H1 (cell line): ENCODE measurements around the gene EXD3. TPM values are rescaled to one million over a fixed set of nuclear protein-coding genes. Genes with fewer than 3 reads are reported as not detected.

ENCODE experiments used
- GABPA ChIP-seq: IDR thresholded peaks from 2 replicates; pipeline ENCODE4 v1.6.1; 2011; ENCODE audit warnings: mild to moderate bottlenecking, low read length, moderate library complexity, borderline replicate concordance; ENCODE audit not compliant: insufficient read depth
- POU5F1 ChIP-seq: IDR thresholded peaks from 2 replicates; pipeline ENCODE4 v1.6.1; 2011; ENCODE audit warnings: low read depth, mild to moderate bottlenecking, low read length, moderate library complexity
- SIX5 ChIP-seq: IDR thresholded peaks from 2 replicates; pipeline ENCODE4 v1.6.1; 2011; ENCODE audit warnings: mild to moderate bottlenecking, low read depth, low read length
- SRF ChIP-seq: IDR thresholded peaks from 2 replicates; pipeline ENCODE4 v1.6.1; 2011; ENCODE audit warnings: mild to moderate bottlenecking, low read depth, low read length, moderate library complexity
- TCF12 ChIP-seq: IDR thresholded peaks from 2 replicates; pipeline ENCODE4 v1.6.1; 2011; ENCODE audit warnings: low read depth, mild to moderate bottlenecking, low read length
- YY1 ChIP-seq: IDR thresholded peaks from 2 replicates; pipeline ENCODE4 v1.6.1; 2011; ENCODE audit warnings: low read depth, mild to moderate bottlenecking, low read length
- polyA plus RNA-seq, 7 experiments: library from polyadenylated mRNA; depleted of rRNA in 3 of 7; stranded (reverse) in 5 of 7; unstranded in 2 of 7; fragments of >200 nt in 5 of 7; fragments of 200-250 nt in 2 of 7; gene quantifications; 1 replicate in 5 of 7; 2 replicates in 1 of 7; 4 replicates in 1 of 7; pipeline versions ENCODE4 v1.2.1 to v1.2.3, GENCODE V29; 2011 to 2013; ENCODE audit warnings: missing spikeins in 2 of 7, mixed read lengths in 2 of 7
- total RNA-seq: library from RNA; stranded (reverse); fragmentation: NEBNext Ultra II Directional; extraction: Animal tissue kit (Norgen Biotek cat#: 25700); gene quantifications from 2 replicates; pipeline ENCODE4 v1.2.1, GENCODE V29; 2021
- TF ChIP-seq, protein P1 (sequence below): fragments of 300-600 bp; sonication (generic); IDR thresholded peaks from 2 replicates; pipeline ENCODE4 v1.7.1; 2012; ENCODE audit warnings: low read length, moderate library complexity, mild to moderate bottlenecking, inconsistent platforms; ENCODE audit not compliant: insufficient replicate concordance
- TF ChIP-seq, protein P2 (sequence below): IDR thresholded peaks from 2 replicates; pipeline ENCODE4 v1.6.1; 2012; ENCODE audit warnings: inconsistent platforms

EXD3 gene
- total and polyA plus RNA-seq, 2 of the 8 experiments (the other 6 are each of a cell fraction or from before 2014, with no cell fraction given): 7.2 to 9.4 TPM

GRCh38 chr9:137330689-137331088 is 92.3 kb downstream of the EXD3 start (continued):
- TF ChIP-seq, protein P1, sequence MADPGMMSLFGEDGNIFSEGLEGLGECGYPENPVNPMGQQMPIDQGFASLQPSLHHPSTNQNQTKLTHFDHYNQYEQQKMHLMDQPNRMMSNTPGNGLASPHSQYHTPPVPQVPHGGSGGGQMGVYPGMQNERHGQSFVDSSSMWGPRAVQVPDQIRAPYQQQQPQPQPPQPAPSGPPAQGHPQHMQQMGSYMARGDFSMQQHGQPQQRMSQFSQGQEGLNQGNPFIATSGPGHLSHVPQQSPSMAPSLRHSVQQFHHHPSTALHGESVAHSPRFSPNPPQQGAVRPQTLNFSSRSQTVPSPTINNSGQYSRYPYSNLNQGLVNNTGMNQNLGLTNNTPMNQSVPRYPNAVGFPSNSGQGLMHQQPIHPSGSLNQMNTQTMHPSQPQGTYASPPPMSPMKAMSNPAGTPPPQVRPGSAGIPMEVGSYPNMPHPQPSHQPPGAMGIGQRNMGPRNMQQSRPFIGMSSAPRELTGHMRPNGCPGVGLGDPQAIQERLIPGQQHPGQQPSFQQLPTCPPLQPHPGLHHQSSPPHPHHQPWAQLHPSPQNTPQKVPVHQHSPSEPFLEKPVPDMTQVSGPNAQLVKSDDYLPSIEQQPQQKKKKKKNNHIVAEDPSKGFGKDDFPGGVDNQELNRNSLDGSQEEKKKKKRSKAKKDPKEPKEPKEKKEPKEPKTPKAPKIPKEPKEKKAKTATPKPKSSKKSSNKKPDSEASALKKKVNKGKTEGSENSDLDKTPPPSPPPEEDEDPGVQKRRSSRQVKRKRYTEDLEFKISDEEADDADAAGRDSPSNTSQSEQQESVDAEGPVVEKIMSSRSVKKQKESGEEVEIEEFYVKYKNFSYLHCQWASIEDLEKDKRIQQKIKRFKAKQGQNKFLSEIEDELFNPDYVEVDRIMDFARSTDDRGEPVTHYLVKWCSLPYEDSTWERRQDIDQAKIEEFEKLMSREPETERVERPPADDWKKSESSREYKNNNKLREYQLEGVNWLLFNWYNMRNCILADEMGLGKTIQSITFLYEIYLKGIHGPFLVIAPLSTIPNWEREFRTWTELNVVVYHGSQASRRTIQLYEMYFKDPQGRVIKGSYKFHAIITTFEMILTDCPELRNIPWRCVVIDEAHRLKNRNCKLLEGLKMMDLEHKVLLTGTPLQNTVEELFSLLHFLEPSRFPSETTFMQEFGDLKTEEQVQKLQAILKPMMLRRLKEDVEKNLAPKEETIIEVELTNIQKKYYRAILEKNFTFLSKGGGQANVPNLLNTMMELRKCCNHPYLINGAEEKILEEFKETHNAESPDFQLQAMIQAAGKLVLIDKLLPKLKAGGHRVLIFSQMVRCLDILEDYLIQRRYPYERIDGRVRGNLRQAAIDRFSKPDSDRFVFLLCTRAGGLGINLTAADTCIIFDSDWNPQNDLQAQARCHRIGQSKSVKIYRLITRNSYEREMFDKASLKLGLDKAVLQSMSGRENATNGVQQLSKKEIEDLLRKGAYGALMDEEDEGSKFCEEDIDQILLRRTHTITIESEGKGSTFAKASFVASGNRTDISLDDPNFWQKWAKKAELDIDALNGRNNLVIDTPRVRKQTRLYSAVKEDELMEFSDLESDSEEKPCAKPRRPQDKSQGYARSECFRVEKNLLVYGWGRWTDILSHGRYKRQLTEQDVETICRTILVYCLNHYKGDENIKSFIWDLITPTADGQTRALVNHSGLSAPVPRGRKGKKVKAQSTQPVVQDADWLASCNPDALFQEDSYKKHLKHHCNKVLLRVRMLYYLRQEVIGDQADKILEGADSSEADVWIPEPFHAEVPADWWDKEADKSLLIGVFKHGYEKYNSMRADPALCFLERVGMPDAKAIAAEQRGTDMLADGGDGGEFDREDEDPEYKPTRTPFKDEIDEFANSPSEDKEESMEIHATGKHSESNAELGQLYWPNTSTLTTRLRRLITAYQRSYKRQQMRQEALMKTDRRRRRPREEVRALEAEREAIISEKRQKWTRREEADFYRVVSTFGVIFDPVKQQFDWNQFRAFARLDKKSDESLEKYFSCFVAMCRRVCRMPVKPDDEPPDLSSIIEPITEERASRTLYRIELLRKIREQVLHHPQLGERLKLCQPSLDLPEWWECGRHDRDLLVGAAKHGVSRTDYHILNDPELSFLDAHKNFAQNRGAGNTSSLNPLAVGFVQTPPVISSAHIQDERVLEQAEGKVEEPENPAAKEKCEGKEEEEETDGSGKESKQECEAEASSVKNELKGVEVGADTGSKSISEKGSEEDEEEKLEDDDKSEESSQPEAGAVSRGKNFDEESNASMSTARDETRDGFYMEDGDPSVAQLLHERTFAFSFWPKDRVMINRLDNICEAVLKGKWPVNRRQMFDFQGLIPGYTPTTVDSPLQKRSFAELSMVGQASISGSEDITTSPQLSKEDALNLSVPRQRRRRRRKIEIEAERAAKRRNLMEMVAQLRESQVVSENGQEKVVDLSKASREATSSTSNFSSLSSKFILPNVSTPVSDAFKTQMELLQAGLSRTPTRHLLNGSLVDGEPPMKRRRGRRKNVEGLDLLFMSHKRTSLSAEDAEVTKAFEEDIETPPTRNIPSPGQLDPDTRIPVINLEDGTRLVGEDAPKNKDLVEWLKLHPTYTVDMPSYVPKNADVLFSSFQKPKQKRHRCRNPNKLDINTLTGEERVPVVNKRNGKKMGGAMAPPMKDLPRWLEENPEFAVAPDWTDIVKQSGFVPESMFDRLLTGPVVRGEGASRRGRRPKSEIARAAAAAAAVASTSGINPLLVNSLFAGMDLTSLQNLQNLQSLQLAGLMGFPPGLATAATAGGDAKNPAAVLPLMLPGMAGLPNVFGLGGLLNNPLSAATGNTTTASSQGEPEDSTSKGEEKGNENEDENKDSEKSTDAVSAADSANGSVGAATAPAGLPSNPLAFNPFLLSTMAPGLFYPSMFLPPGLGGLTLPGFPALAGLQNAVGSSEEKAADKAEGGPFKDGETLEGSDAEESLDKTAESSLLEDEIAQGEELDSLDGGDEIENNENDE: no peak
- TF ChIP-seq SRF: no peak
- TF ChIP-seq, protein P2, sequence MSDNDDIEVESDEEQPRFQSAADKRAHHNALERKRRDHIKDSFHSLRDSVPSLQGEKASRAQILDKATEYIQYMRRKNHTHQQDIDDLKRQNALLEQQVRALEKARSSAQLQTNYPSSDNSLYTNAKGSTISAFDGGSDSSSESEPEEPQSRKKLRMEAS: no peak
- no peak for TF ChIP-seq YY1
- no peak for TF ChIP-seq GABPA
- no peak for TF ChIP-seq TCF12
- no peak for TF ChIP-seq SIX5
- TF ChIP-seq POU5F1: no peak
